PC-3 (cell line): ENCODE results near the gene ABCD3. TPM values are rescaled to one million over a fixed set of nuclear protein-coding genes. Genes with fewer than 3 reads are reported as not detected.

Experiments
- ATAC-seq: fragments of 200-7000 bp; cut with Tn5 transposase; 2 replicates; pipeline ENCODE4 v1.9.1; 2020; ENCODE audit warnings: mild to moderate bottlenecking, moderate library complexity
- BruUV-seq: library from RNA; stranded (reverse); fragments of 400-500 nt; replicated peaks from 2 replicates; lab custom pipeline; 2021; lab: Mats Ljungman, UMichigan
- CTCF ChIA-PET: fragments of 300-600 bp; sonication (Branson Sonifier 250); formaldehyde crosslinking; loops from one replicate; lab custom pipeline; 2022; ENCODE audit warnings: antibody characterized with exemption; lab: Charles Lee
- POLR2A ChIA-PET: fragments of 300-600 bp; sonication (Branson Sonifier 250); formaldehyde crosslinking; loops from one replicate; lab custom pipeline; 2022; ENCODE audit warnings: antibody characterized with exemption; ENCODE audit not compliant: unreplicated experiment; lab: Charles Lee
- DNase-seq: peaks from one replicate; pipeline ENCODE4 v3.0.0-alpha.2; 2015
- H2AFZ ChIP-seq: fragments of 300-600 bp; sonication (generic); 2 replicates; pipeline ENCODE4 v1.6.0; 2016; ENCODE audit warnings: antibody characterized with exemption, low read length
- H3F3A ChIP-seq: fragments of 300-600 bp; sonication (generic); one replicate; pipeline ENCODE4 v1.6.0; 2017; ENCODE audit warnings: antibody characterized with exemption, low read length, control low read depth, mild to moderate bottlenecking; ENCODE audit not compliant: unreplicated experiment
- H3K27ac ChIP-seq: fragments of 300-600 bp; sonication (generic); 2 replicates; pipeline ENCODE4 v1.5.1; 2016; ENCODE audit warnings: mild to moderate bottlenecking, low read length
- H3K27me3 ChIP-seq: fragments of 300-600 bp; sonication (generic); 2 replicates; pipeline ENCODE4 v1.6.1; 2016; ENCODE audit warnings: low read length, mixed read lengths
- H3K36me3 ChIP-seq: fragments of 300-600 bp; sonication (generic); 2 replicates; pipeline ENCODE4 v1.6.1; 2016; ENCODE audit warnings: low read depth, mixed run types, low read length, mixed read lengths
- H3K4me1 ChIP-seq: fragments of 300-600 bp; sonication (generic); 2 replicates; pipeline ENCODE4 v1.5.1; 2016; ENCODE audit warnings: low read length; ENCODE audit not compliant: insufficient read depth
- H3K4me2 ChIP-seq: fragments of 300-600 bp; sonication (generic); 2 replicates; pipeline ENCODE4 v1.6.0; 2016; ENCODE audit warnings: low read length
- H3K4me3 ChIP-seq: fragments of 300-600 bp; sonication (generic); 2 replicates; pipeline ENCODE4 v1.5.1; 2016; ENCODE audit warnings: mild to moderate bottlenecking, low read length, mixed read lengths
- H3K79me2 ChIP-seq: fragments of 300-600 bp; sonication (generic); 2 replicates; pipeline ENCODE4 v1.6.1; 2017; ENCODE audit warnings: low read length, mixed read lengths
- H3K9ac ChIP-seq: fragments of 300-600 bp; sonication (generic); 2 replicates; pipeline ENCODE4 v1.6.0; 2016; ENCODE audit warnings: mild to moderate bottlenecking, low read length
- H3K9me2 ChIP-seq: fragments of 300-600 bp; sonication (generic); replicated peaks from 2 replicates; pipeline ENCODE4 v1.6.1; 2016; ENCODE audit warnings: mixed run types, low read length, mixed read lengths
- H3K9me3 ChIP-seq: fragments of 300-600 bp; sonication (generic); 2 replicates; pipeline ENCODE4 v1.6.1; 2016; ENCODE audit warnings: low read length, mixed read lengths
- H4K20me1 ChIP-seq: fragments of 300-600 bp; sonication (generic); 2 replicates; pipeline ENCODE4 v1.6.1; 2016; ENCODE audit warnings: low read length, mixed read lengths
- EZH2 ChIP-seq: fragments of 300-600 bp; sonication (generic); IDR thresholded peaks from one replicate; pipeline ENCODE4 v1.6.1; 2017; ENCODE audit warnings: antibody characterized with exemption, mild to moderate bottlenecking, low read length; ENCODE audit not compliant: unreplicated experiment
- EZH2phosphoT487 ChIP-seq: fragments of 300-600 bp; sonication (generic); IDR thresholded peaks from 2 replicates; pipeline ENCODE4 v1.6.1; 2018; ENCODE audit warnings: mild to moderate bottlenecking, antibody characterized with exemption, low read length, borderline replicate concordance
- intact Hi-C: fragments of 100-400 bp; cut with micrococcal nuclease; formaldehyde crosslinking; loops from 2 replicates; pipeline ENCODE4 v1.9.0; 2023
- total RNA-seq: library from RNA; depleted of rRNA; stranded (reverse); fragments of >200 nt; gene quantifications from 2 replicates; pipeline ENCODE4 v1.2.3, GENCODE V29; 2014
- TF ChIP-seq, protein P1 (sequence below): fragments of 300-600 bp; sonication (generic); conservative IDR thresholded peaks from 2 replicates; pipeline ENCODE4 v1.5.1; 2017; ENCODE audit warnings: antibody characterized with exemption, low read depth, mild to moderate bottlenecking, low read length

The ABCD3 gene
- total RNA-seq, 1 experiment from 2014 or later = 36.3 TPM

DNA sequence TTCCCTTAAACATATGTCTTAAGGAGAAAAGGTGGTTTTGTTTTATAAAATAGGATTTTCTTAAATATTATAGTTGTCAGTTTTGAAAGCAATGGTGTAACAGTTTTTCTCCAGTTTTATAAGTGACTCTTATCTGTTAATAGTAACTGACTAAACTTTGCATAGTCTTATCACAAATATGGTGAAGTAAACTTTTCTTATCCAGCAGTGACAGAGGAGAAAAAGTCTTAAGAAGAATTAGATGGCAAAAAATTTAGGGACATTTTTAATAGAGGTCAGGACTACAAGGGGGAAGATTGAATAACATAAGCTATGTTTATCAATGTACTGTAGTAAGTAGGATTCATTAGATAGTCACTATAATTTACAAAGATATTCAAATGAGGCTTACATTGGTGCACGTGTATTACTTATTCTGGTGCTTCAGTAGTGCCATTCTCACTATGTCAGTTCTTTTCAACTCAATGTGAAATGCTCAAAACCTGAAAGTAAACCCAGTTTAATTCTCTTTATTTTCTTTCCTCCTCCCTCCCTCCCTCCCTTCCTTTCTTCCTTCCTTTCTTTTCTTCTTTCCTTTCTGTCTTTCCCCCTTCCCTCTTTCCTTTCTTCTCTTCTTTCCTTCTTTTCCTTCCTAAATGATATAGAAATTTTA, 97.2 kb downstream of the ABCD3 start:
- no peaks in the 10 kb centered on the region for H3K4me1 ChIP-seq
- H3K9me3 ChIP-seq = no peaks in the 10 kb centered on the region
- no peaks in the 10 kb centered on the region for H4K20me1 ChIP-seq
- DNase-seq (no peak), ATAC-seq (no peak)
- TF ChIP-seq, protein P1, sequence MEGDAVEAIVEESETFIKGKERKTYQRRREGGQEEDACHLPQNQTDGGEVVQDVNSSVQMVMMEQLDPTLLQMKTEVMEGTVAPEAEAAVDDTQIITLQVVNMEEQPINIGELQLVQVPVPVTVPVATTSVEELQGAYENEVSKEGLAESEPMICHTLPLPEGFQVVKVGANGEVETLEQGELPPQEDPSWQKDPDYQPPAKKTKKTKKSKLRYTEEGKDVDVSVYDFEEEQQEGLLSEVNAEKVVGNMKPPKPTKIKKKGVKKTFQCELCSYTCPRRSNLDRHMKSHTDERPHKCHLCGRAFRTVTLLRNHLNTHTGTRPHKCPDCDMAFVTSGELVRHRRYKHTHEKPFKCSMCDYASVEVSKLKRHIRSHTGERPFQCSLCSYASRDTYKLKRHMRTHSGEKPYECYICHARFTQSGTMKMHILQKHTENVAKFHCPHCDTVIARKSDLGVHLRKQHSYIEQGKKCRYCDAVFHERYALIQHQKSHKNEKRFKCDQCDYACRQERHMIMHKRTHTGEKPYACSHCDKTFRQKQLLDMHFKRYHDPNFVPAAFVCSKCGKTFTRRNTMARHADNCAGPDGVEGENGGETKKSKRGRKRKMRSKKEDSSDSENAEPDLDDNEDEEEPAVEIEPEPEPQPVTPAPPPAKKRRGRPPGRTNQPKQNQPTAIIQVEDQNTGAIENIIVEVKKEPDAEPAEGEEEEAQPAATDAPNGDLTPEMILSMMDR = no peak
- TF ChIP-seq EZH2phosphoT487 (no peak), EZH2 (no peak)
- ChIA-PET CTCF (no interaction called here), POLR2A (no interaction called here)
- no peaks in the 10 kb centered on the region for H3K9me2 ChIP-seq
- H3K27ac ChIP-seq = no peak overlapping the region
- no peak overlapping the region for H3K9ac ChIP-seq
- H3F3A ChIP-seq = no peaks in the 10 kb centered on the region
- H3K4me2 ChIP-seq = no peak overlapping the region
- BruUV-seq = no TSS peak
- H2AFZ ChIP-seq = no peak overlapping the region
- intact Hi-C loops = no loop called here
- H3K4me3 ChIP-seq = no peak overlapping the region
- no peaks in the 10 kb centered on the region for H3K79me2 ChIP-seq
- no peaks in the 10 kb centered on the region; the same call in 1 of the 2 replicates for H3K36me3 ChIP-seq
- no peaks in the 10 kb centered on the region for H3K27me3 ChIP-seq

DNA sequence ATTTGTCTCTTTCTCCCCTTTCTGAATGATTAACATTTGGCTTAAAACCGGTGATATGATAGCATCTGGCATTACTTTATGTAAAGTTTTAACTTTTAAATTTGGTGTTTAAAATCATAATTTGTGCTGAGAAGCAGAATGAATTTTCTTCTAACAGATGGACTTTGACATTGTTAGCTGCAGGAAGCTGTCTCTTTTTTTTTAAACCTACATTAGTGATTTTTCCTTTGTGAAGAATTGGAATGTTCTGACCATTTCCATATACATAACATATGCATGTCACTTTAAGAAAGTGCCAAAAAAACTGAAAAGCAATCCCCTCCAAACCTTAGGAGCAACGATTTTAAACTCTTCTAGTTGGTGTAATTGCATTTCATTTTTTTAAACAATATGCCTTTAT, 101.2 kb downstream of the ABCD3 start:
- H3K27me3 ChIP-seq = no peaks in the 10 kb centered on the region
- BruUV-seq = no TSS peak
- H3K4me2 ChIP-seq = no peak overlapping the region
- no peaks in the 10 kb centered on the region for H4K20me1 ChIP-seq
- POLR2A ChIA-PET = no interaction called here
- no peak for DNase-seq
- no peaks in the 10 kb centered on the region for H3F3A ChIP-seq
- CTCF ChIA-PET = no interaction called here
- H3K27ac ChIP-seq = no peak overlapping the region
- H3K36me3 ChIP-seq = no peaks in the 10 kb centered on the region
- H3K9ac ChIP-seq = no peak overlapping the region
- H3K79me2 ChIP-seq = no peaks in the 10 kb centered on the region
- intact Hi-C loops = no loop called here
- H3K4me3 ChIP-seq = no peak overlapping the region
- H3K9me3 ChIP-seq = no peaks in the 10 kb centered on the region
- TF ChIP-seq, protein P1 = no peak
- no peak for TF ChIP-seq EZH2
- TF ChIP-seq EZH2phosphoT487 = no peak
- no peak overlapping the region for H2AFZ ChIP-seq
- no peaks in the 10 kb centered on the region for H3K4me1 ChIP-seq
- no peak for ATAC-seq
- H3K9me2 ChIP-seq = no peaks in the 10 kb centered on the region

DNA sequence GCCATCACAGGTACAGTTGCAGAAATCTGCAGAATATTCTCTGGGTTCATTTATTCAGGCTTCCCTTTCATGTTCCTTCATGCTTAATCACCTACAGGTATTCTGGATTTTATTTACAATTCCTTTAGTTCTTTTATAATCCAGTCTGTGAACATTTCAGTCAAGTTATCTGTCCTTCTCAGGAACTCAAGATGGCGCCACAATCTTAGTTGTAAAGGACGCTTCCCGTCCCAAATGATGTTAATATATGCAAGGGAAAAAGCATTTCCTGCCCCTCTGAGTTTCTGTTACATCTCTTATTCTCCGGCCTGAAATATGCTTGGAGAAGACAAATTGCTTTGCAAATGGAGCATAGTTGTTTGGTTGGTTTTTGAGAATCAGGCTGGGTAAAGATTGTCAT, 104.1 kb downstream of the ABCD3 start:
- POLR2A ChIA-PET = no interaction called here
- H3K36me3 ChIP-seq = no peaks in the 10 kb centered on the region
- DNase-seq (peak; percentile 69), ATAC-seq (peak; percentile 50)
- TF ChIP-seq EZH2phosphoT487 (no peak), EZH2 (no peak)
- TF ChIP-seq, protein P1 = peak; percentile 79
- H3K27ac ChIP-seq = no peak overlapping the region
- H3K9me3 ChIP-seq = no peaks in the 10 kb centered on the region
- no peaks in the 10 kb centered on the region for H3K27me3 ChIP-seq
- H3K4me1 ChIP-seq = no peaks in the 10 kb centered on the region
- H3K4me2 ChIP-seq = no peak overlapping the region
- CTCF ChIA-PET = interaction anchor here (0.6 kb wide), 1 partner anchor 77 kb away, joined by 3 read pairs; no protein-coding TSS in a partner anchor
- H3K79me2 ChIP-seq = no peaks in the 10 kb centered on the region
- H3K9me2 ChIP-seq = no peaks in the 10 kb centered on the region
- no peak overlapping the region for H3K9ac ChIP-seq
- no peaks in the 10 kb centered on the region for H3F3A ChIP-seq
- H2AFZ ChIP-seq = no peak overlapping the region
- H4K20me1 ChIP-seq = no peaks in the 10 kb centered on the region
- BruUV-seq = no TSS peak
- intact Hi-C loops = no loop called here
- H3K4me3 ChIP-seq = no peak overlapping the region
